H9 (cell line): ENCODE measurements around the gene DAZAP1. TPM values are rescaled to one million over a fixed set of nuclear protein-coding genes. Genes with fewer than 3 reads are reported as not detected.

ENCODE experiments used
- DNase-seq: peaks from one replicate; pipeline ENCODE4 v3.0.0-alpha.2; 2017
- H2AFZ ChIP-seq: one replicate; pipeline ENCODE4 v1.6.1; 2013; ENCODE audit warnings: mild to moderate bottlenecking, low read length, control low read depth, moderate library complexity
- H2AK5ac ChIP-seq: 2 replicates; pipeline ENCODE4 v1.6.1; 2013; ENCODE audit warnings: low read length, control low read depth, mixed read lengths; ENCODE audit not compliant: insufficient read length
- H2BK120ac ChIP-seq: one replicate; pipeline ENCODE4 v1.6.1; 2013; ENCODE audit warnings: low read depth, mild to moderate bottlenecking, low read length, control low read depth, inconsistent platforms; ENCODE audit not compliant: poor library complexity, severe bottlenecking
- H2BK12ac ChIP-seq: 2 replicates; pipeline ENCODE4 v1.6.1; 2013; ENCODE audit warnings: low read length, control low read depth, mixed read lengths, low read depth; ENCODE audit not compliant: insufficient read length
- H2BK15ac ChIP-seq: 2 replicates; pipeline ENCODE4 v1.6.1; 2013; ENCODE audit warnings: low read depth, low read length, control low read depth
- H2BK20ac ChIP-seq: one replicate; pipeline ENCODE4 v1.6.1; 2013; ENCODE audit warnings: low read depth, mild to moderate bottlenecking, low read length, control low read depth, inconsistent platforms; ENCODE audit not compliant: poor library complexity, severe bottlenecking
- H2BK5ac ChIP-seq: 2 replicates; pipeline ENCODE4 v1.6.1; 2013; ENCODE audit warnings: low read length, control low read depth, mixed read lengths; ENCODE audit not compliant: insufficient read length
- H3K14ac ChIP-seq: 2 replicates; pipeline ENCODE4 v1.6.1; 2013; ENCODE audit warnings: low read length, control low read depth; ENCODE audit not compliant: insufficient read depth
- H3K18ac ChIP-seq: 2 replicates; pipeline ENCODE4 v1.6.1; 2013; ENCODE audit warnings: low read depth, mild to moderate bottlenecking, mixed read lengths, low read length, control low read depth; ENCODE audit not compliant: insufficient read length
- H3K23ac ChIP-seq: 2 replicates; pipeline ENCODE4 v1.6.1; 2013; ENCODE audit warnings: low read length, control low read depth, mixed read lengths, low read depth; ENCODE audit not compliant: insufficient read length
- H3K23me2 ChIP-seq: 2 replicates; pipeline ENCODE4 v1.6.1; 2013; ENCODE audit warnings: low read depth, mild to moderate bottlenecking, mixed read lengths, low read length, control low read depth; ENCODE audit not compliant: insufficient read length, poor library complexity, severe bottlenecking
- H3K27ac ChIP-seq: 2 replicates; pipeline ENCODE4 v1.5.1; 2013; ENCODE audit warnings: low read length, control low read depth, mixed read lengths, low read depth; ENCODE audit not compliant: insufficient read length
- H3K27me3 ChIP-seq: 2 replicates; pipeline ENCODE4 v1.6.1; 2013; ENCODE audit warnings: low read length, control low read depth, inconsistent platforms; ENCODE audit not compliant: insufficient read depth
- H3K4ac ChIP-seq: 2 replicates; pipeline ENCODE4 v1.6.1; 2013; ENCODE audit warnings: low read depth, mild to moderate bottlenecking, control low read depth, inconsistent platforms, low read length, moderate library complexity
- H3K4me1 ChIP-seq: 2 replicates; pipeline ENCODE4 v1.6.1; 2013; ENCODE audit warnings: low read length, control low read depth, inconsistent platforms; ENCODE audit not compliant: insufficient read depth
- H3K4me2 ChIP-seq: 2 replicates; pipeline ENCODE4 v1.6.1; 2013; ENCODE audit warnings: low read length, control low read depth, mixed read lengths; ENCODE audit not compliant: insufficient read length, insufficient read depth
- H3K56ac ChIP-seq: 2 replicates; pipeline ENCODE4 v1.6.1; 2013; ENCODE audit warnings: low read depth, mild to moderate bottlenecking, mixed read lengths, low read length, control low read depth; ENCODE audit not compliant: insufficient read length
- H3K79me1 ChIP-seq: 2 replicates; pipeline ENCODE4 v1.6.1; 2013; ENCODE audit warnings: low read depth, mild to moderate bottlenecking, moderate library complexity, low read length, control low read depth, inconsistent platforms; ENCODE audit not compliant: insufficient read depth, poor library complexity, severe bottlenecking
- H3K79me2 ChIP-seq: 2 replicates; pipeline ENCODE4 v1.6.1; 2013; ENCODE audit warnings: low read length, control low read depth, inconsistent platforms; ENCODE audit not compliant: insufficient read depth
- H3K9ac ChIP-seq: 2 replicates; pipeline ENCODE4 v1.6.1; 2013; ENCODE audit warnings: low read length, control low read depth, mixed read lengths; ENCODE audit not compliant: insufficient read length; ENCODE audit errors: extremely low read depth
- H3K9me3 ChIP-seq: one replicate; pipeline ENCODE4 v1.6.1; 2013; ENCODE audit warnings: low read depth, low read length, inconsistent platforms; ENCODE audit not compliant: control insufficient read depth
- H3T11ph ChIP-seq: one replicate; pipeline ENCODE4 v1.6.1; 2013; ENCODE audit warnings: mild to moderate bottlenecking, low read length, control low read depth, inconsistent platforms
- H4K20me1 ChIP-seq: one replicate; pipeline ENCODE4 v1.6.1; 2013; ENCODE audit not compliant: control insufficient read depth, insufficient read length, insufficient read depth
- H4K5ac ChIP-seq: 2 replicates; pipeline ENCODE4 v1.6.1; 2013; ENCODE audit warnings: low read depth, mild to moderate bottlenecking, mixed read lengths, low read length, control low read depth; ENCODE audit not compliant: insufficient read length
- H4K8ac ChIP-seq: replicated peaks from 2 replicates; pipeline ENCODE4 v1.6.1; 2013; ENCODE audit warnings: low read length, control low read depth, mixed read lengths, low read depth; ENCODE audit not compliant: insufficient read length
- H4K91ac ChIP-seq: 2 replicates; pipeline ENCODE4 v1.6.1; 2013; ENCODE audit warnings: low read depth, mild to moderate bottlenecking, moderate library complexity, mixed read lengths, low read length, control low read depth; ENCODE audit not compliant: insufficient read length
- H3K27ac Mint-ChIP-seq, 3 experiments: 2 replicates in 2 of 3; 3 replicates in 1 of 3; pipeline ENCODE4 v1.8.0; 2020 to 2021; ENCODE audit warnings: mixed read lengths in 3 of 3, mild to moderate bottlenecking in 1 of 3, moderate library complexity in 1 of 3
- H3K27me3 Mint-ChIP-seq: 2 replicates; pipeline ENCODE4 v1.8.0; 2021; ENCODE audit warnings: low read depth, mild to moderate bottlenecking, moderate library complexity, mixed read lengths
- H3K36me3 Mint-ChIP-seq, 3 experiments: 2 replicates in 2 of 3; 3 replicates in 1 of 3; pipeline ENCODE4 v1.8.0; 2020 to 2021; ENCODE audit warnings: low read depth in 3 of 3, mixed read lengths in 3 of 3; ENCODE audit not compliant: insufficient read depth in 1 of 3
- H3K4me1 Mint-ChIP-seq, 2 experiments: 2 replicates each; pipeline ENCODE4 v1.8.0; 2020; ENCODE audit warnings: mixed read lengths in 2 of 2
- H3K4me3 Mint-ChIP-seq, 2 experiments: 2 replicates in 1 of 2; 3 replicates in 1 of 2; pipeline ENCODE4 v1.8.0; 2020 to 2021; ENCODE audit warnings: mild to moderate bottlenecking in 2 of 2, mixed read lengths in 2 of 2, moderate library complexity in 1 of 2
- H3K9me3 Mint-ChIP-seq, 2 experiments: 2 replicates in 1 of 2; 3 replicates in 1 of 2; pipeline ENCODE4 v1.8.0; 2020; ENCODE audit warnings: mild to moderate bottlenecking in 2 of 2, mixed read lengths in 2 of 2, moderate library complexity in 1 of 2
- WGBS: extraction: QIAGEN DNeasy Blood & Tissue Kit; methylation state at CpG from one replicate; pipeline ENCODE4 v1.1.7; 2013; ENCODE audit warnings: missing lambda C conversion rate, low lambda C conversion rate, mixed read lengths; ENCODE audit not compliant: insufficient read length; ENCODE audit errors: extremely low coverage; 5-methylcytosine and 5-hydroxymethylcytosine counted together
- total RNA-seq: library from RNA; stranded (reverse); gene quantifications from 2 replicates; pipeline ENCODE4 v1.2.1, GENCODE V29; 2021
- TF ChIP-seq, protein P1 (sequence below): fragments of 200-600 bp; sonication (generic); conservative IDR thresholded peaks from 3 replicates; pipeline ENCODE4 v1.8.0; 2021; ENCODE audit warnings: antibody characterized with exemption, mild to moderate bottlenecking

Gene DAZAP1
- total RNA-seq, 1 experiment from 2014 or later, result 265 TPM

DNA sequence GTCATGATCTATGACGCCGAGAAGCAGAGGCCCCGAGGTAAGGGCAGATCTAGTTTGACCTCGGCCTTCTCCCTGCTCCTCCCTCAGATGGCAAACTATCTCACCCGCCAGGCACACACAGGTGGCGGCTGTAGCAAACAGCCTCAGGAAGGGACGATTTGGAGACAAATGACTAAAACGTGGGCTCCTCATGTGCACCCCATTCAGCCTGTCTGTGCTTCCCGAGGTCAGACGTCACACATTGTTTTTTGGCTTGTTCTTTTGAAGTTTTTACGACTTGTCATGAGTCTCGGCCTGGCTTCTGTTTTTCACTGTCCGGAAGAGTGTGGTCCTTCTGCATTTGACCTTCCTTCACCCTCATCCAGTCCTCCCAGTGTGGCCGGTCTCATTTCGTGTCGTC is 15.0 kb downstream of the DAZAP1 start:
- H3K27me3 Mint-ChIP-seq, result no peaks in the 10 kb centered on the region
- Histone ChIP-seq H3K9ac (no peak overlapping the region), H3K56ac (no peak overlapping the region), H3K9me3 (no peaks in the 10 kb centered on the region), H3K14ac (no peak overlapping the region), H4K91ac (no peak overlapping the region), H3K79me1 (peaks cover 7% of the 10 kb centered on the region), H3K79me2 (peaks cover 13% of the 10 kb centered on the region; the same call in 1 of the 2 replicates), H2BK120ac (no peak overlapping the region), H2BK12ac (no peak overlapping the region), H3T11ph (no peak overlapping the region), H3K18ac (no peak overlapping the region), H4K5ac (no peak overlapping the region), H4K8ac (no peak overlapping the region), H3K23ac (no peak overlapping the region), H2BK20ac (no peak overlapping the region), H3K27ac (no peak overlapping the region), H3K23me2 (peaks cover 6% of the 10 kb centered on the region), H2BK5ac (no peak overlapping the region), H2BK15ac (no peak overlapping the region), H2AK5ac (no peak overlapping the region), H3K4me1 (no peaks in the 10 kb centered on the region; the same call in 1 of the 2 replicates), H4K20me1 (peaks cover 2% of the 10 kb centered on the region), H2AFZ (no peak overlapping the region), H3K4me2 (no peak overlapping the region), H3K4ac (no peak overlapping the region), H3K27me3 (no peaks in the 10 kb centered on the region)
- H3K9me3 Mint-ChIP-seq, result no peaks in the 10 kb centered on the region
- TF ChIP-seq, protein P1, sequence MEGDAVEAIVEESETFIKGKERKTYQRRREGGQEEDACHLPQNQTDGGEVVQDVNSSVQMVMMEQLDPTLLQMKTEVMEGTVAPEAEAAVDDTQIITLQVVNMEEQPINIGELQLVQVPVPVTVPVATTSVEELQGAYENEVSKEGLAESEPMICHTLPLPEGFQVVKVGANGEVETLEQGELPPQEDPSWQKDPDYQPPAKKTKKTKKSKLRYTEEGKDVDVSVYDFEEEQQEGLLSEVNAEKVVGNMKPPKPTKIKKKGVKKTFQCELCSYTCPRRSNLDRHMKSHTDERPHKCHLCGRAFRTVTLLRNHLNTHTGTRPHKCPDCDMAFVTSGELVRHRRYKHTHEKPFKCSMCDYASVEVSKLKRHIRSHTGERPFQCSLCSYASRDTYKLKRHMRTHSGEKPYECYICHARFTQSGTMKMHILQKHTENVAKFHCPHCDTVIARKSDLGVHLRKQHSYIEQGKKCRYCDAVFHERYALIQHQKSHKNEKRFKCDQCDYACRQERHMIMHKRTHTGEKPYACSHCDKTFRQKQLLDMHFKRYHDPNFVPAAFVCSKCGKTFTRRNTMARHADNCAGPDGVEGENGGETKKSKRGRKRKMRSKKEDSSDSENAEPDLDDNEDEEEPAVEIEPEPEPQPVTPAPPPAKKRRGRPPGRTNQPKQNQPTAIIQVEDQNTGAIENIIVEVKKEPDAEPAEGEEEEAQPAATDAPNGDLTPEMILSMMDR, result no peak
- H3K27ac Mint-ChIP-seq, result peak overlapping the region; percentile 34 to 88 (median 84); a peak in 6 of 7 replicates
- no CpG with 5 or more reads among the region's 16 CpGs for WGBS
- H3K4me3 Mint-ChIP-seq, result no peak overlapping the region
- no peak for DNase-seq
- peaks cover 3 to 24% of the 10 kb centered on the region in 2 experiments for H3K4me1 Mint-ChIP-seq
- peaks cover 28 to 82% (median 80%) of the 10 kb centered on the region in 3 experiments for H3K36me3 Mint-ChIP-seq
